Liver (tissue), 9 donors: ENCODE results near the gene TMEM165. TPM values are rescaled to one million over a fixed set of nuclear protein-coding genes. Genes with fewer than 3 reads are reported as not detected.

Experiments
- DNase-seq: peaks from one replicate; pipeline ENCODE4 v3.0.0-alpha.2; 2017; ENCODE audit warnings: low spot score
- H3K27ac ChIP-seq, 2 donors: one replicate each; pipeline ENCODE4 v1.7.0; 2013; ENCODE audit warnings: inconsistent platforms in 2 of 2, low read length in 2 of 2, control low read depth in 1 of 2, low read depth in 1 of 2, mild to moderate bottlenecking in 1 of 2
- H3K27me3 ChIP-seq, 4 donors: one replicate each; pipeline versions ENCODE4 v1.6.1 to v1.7.0; 2013; ENCODE audit warnings: low read length in 3 of 4, inconsistent platforms in 1 of 4, mild to moderate bottlenecking in 1 of 4, moderate library complexity in 1 of 4; ENCODE audit not compliant: control insufficient read depth in 4 of 4, insufficient read depth in 4 of 4
- H3K36me3 ChIP-seq, 4 donors: one replicate each; pipeline versions ENCODE4 v1.6.1 to v1.7.0; 2013; ENCODE audit warnings: low read length in 3 of 4, mild to moderate bottlenecking in 3 of 4, low read depth in 1 of 4, moderate library complexity in 1 of 4; ENCODE audit not compliant: control insufficient read depth in 4 of 4, insufficient read depth in 3 of 4
- H3K4me1 ChIP-seq, 4 donors: one replicate each; pipeline versions ENCODE4 v1.6.1 to v1.7.0; 2013; ENCODE audit warnings: low read length in 3 of 4, mild to moderate bottlenecking in 3 of 4, moderate library complexity in 1 of 4; ENCODE audit not compliant: control insufficient read depth in 4 of 4, insufficient read depth in 4 of 4
- H3K4me3 ChIP-seq, 3 donors: one replicate each; pipeline versions ENCODE4 v1.6.1 to v1.7.0; 2013; ENCODE audit warnings: low read length in 3 of 3, control low read depth in 1 of 3, low read depth in 1 of 3, mild to moderate bottlenecking in 1 of 3
- H3K9ac ChIP-seq, 2 donors: one replicate each; pipeline ENCODE4 v1.7.0; 2013; ENCODE audit warnings: low read length in 2 of 2, mild to moderate bottlenecking in 2 of 2, moderate library complexity in 2 of 2, control low read depth in 1 of 2, low read depth in 1 of 2
- H3K9me3 ChIP-seq, 4 donors: one replicate each; pipeline versions ENCODE4 v1.6.1 to v1.7.0; 2013; ENCODE audit warnings: low read length in 3 of 4; ENCODE audit not compliant: control insufficient read depth in 4 of 4
- EGR1 ChIP-seq, 2 donors: IDR thresholded peaks; 2 replicates each; pipeline ENCODE4 v1.6.1; 2016 to 2018; ENCODE audit warnings: antibody characterized with exemption in 2 of 2, low read depth in 2 of 2
- FOXA1 ChIP-seq: IDR thresholded peaks from 2 replicates; pipeline ENCODE4 v1.6.1; 2016; ENCODE audit warnings: antibody characterized with exemption
- FOXA2 ChIP-seq: IDR thresholded peaks from 2 replicates; pipeline ENCODE4 v1.6.1; 2016; ENCODE audit warnings: antibody characterized with exemption
- GABPA ChIP-seq, 2 donors: IDR thresholded peaks in 1 of 2; conservative IDR thresholded peaks in 1 of 2; 2 replicates each; pipeline ENCODE4 v1.6.1; 2016; ENCODE audit warnings: antibody characterized with exemption in 2 of 2, mild to moderate bottlenecking in 1 of 2, moderate library complexity in 1 of 2
- HNF4A ChIP-seq, 2 donors: conservative IDR thresholded peaks; 2 replicates each; pipeline ENCODE4 v1.6.1; 2016; ENCODE audit warnings: antibody characterized with exemption in 2 of 2, mild to moderate bottlenecking in 2 of 2
- HNF4G ChIP-seq: IDR thresholded peaks from 2 replicates; pipeline ENCODE4 v1.6.1; 2016; ENCODE audit warnings: antibody characterized with exemption
- JUND ChIP-seq, 2 donors: IDR thresholded peaks; 2 replicates each; pipeline ENCODE4 v1.6.1; 2016; ENCODE audit warnings: antibody characterized with exemption in 2 of 2
- NR2F2 ChIP-seq: IDR thresholded peaks from 2 replicates; pipeline ENCODE4 v1.6.1; 2016; ENCODE audit warnings: antibody characterized with exemption
- RAD21 ChIP-seq, 2 donors: IDR thresholded peaks; 2 replicates each; pipeline ENCODE4 v1.6.1; 2016; ENCODE audit warnings: antibody characterized with exemption in 2 of 2, mild to moderate bottlenecking in 2 of 2
- RXRA ChIP-seq, 2 donors: IDR thresholded peaks; 2 replicates each; pipeline ENCODE4 v1.6.1; 2017 to 2018; ENCODE audit warnings: antibody characterized with exemption in 2 of 2, mild to moderate bottlenecking in 1 of 2
- SP1 ChIP-seq: IDR thresholded peaks from 2 replicates; pipeline ENCODE4 v1.6.1; 2018; ENCODE audit warnings: antibody characterized with exemption, mild to moderate bottlenecking
- TAF1 ChIP-seq: conservative IDR thresholded peaks from 2 replicates; pipeline ENCODE4 v1.6.1; 2016; ENCODE audit warnings: antibody characterized with exemption, mild to moderate bottlenecking
- YY1 ChIP-seq: IDR thresholded peaks from 2 replicates; pipeline ENCODE4 v1.6.1; 2016; ENCODE audit warnings: antibody characterized with exemption, mild to moderate bottlenecking
- WGBS: extraction: QIAGEN DNeasy Blood & Tissue Kit; methylation state at CpG from one replicate; pipeline ENCODE4 v1.1.7; 2013; 5-methylcytosine and 5-hydroxymethylcytosine counted together
- polyA plus RNA-seq, 2 donors: library from polyadenylated mRNA; stranded (reverse) in 1 of 2; unstranded in 1 of 2; fragments of 200-250 nt in 1 of 2; fragments of >200 nt in 1 of 2; fragmentation: Nextera tagmentation in 1 of 2; extraction: Ambion mirVana in 1 of 2; gene quantifications; one replicate each; pipeline versions ENCODE4 v1.2.1 to v1.2.3, GENCODE V29; 2013 to 2015
- total RNA-seq, 2 donors: library from RNA; depleted of rRNA; stranded (reverse); fragments of >200 nt; gene quantifications; one replicate each; pipeline ENCODE4 v1.2.3, GENCODE V29; 2014
- TF ChIP-seq, protein P1 (sequence below): IDR thresholded peaks from 2 replicates; pipeline ENCODE4 v1.6.1; 2016; ENCODE audit warnings: antibody characterized with exemption
- TF ChIP-seq, protein P2 (sequence below): IDR thresholded peaks from 2 replicates; pipeline ENCODE4 v1.6.1; 2016; ENCODE audit warnings: antibody characterized with exemption, mild to moderate bottlenecking
- TF ChIP-seq, protein P3 (sequence below): IDR thresholded peaks from 2 replicates; pipeline ENCODE4 v1.6.1; 2016; ENCODE audit warnings: antibody characterized with exemption
- TF ChIP-seq, protein P4 (sequence below): fragments of 150-350 bp; IDR thresholded peaks from 2 replicates; pipeline ENCODE4 v1.5.1; 2017; ENCODE audit warnings: improper control_type of control experiment, low read depth, low read length; ENCODE audit not compliant: missing input control
- TF ChIP-seq, protein P5 (sequence below): IDR thresholded peaks from 2 replicates; pipeline ENCODE4 v1.6.1; 2016; ENCODE audit warnings: antibody characterized with exemption
- donor health status: healthy.
- donor health status: healthy.
- donor health status: healthy.
- donor health status: healthy.
- donor health status: healthy.

Gene TMEM165
- total and polyA plus RNA-seq, 4 donors = 16.4 to 42.1 (median 29.1) TPM

DNA sequence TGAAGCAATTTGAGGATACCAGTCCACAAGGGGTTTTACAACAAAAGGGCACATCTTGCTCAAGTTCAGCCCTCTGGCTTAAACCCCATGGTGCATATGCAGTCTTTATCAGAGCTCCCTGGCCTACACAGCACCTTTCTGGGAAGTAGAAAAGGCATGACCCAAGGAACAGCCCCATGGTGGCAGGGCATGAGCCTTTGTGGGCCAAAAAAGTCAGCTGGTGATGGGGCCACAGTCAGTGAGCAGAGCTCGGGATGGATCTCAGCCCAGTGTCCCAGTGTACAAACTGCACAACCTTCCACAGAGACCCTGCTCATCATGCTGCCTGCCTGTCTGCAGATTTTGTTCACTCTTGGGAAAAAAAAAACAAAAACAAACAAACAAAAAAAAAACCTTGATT, 22.3 kb upstream of the TMEM165 start:
- TF ChIP-seq HNF4G (no peak), YY1 (no peak), NR2F2 (no peak), EGR1 (IDR thresholded peaks at IDR 0.05; ENCODE audit: low read depth in 2 of 2) (no peak), FOXA2 (no peak), RAD21 (IDR thresholded peaks at IDR 0.05) (no peak), TAF1 (no peak), GABPA (IDR thresholded peaks at IDR 0.05 in 1 of 2, conservative IDR thresholded peaks at IDR 0.05 in 1 of 2) (no peak), SP1 (no peak), RXRA (IDR thresholded peaks at IDR 0.05) (no peak), FOXA1 (no peak), HNF4A (conservative IDR thresholded peaks at IDR 0.05) (no peak)
- TF ChIP-seq, protein P1, sequence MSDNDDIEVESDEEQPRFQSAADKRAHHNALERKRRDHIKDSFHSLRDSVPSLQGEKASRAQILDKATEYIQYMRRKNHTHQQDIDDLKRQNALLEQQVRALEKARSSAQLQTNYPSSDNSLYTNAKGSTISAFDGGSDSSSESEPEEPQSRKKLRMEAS = no peak
- TF ChIP-seq, protein P2, sequence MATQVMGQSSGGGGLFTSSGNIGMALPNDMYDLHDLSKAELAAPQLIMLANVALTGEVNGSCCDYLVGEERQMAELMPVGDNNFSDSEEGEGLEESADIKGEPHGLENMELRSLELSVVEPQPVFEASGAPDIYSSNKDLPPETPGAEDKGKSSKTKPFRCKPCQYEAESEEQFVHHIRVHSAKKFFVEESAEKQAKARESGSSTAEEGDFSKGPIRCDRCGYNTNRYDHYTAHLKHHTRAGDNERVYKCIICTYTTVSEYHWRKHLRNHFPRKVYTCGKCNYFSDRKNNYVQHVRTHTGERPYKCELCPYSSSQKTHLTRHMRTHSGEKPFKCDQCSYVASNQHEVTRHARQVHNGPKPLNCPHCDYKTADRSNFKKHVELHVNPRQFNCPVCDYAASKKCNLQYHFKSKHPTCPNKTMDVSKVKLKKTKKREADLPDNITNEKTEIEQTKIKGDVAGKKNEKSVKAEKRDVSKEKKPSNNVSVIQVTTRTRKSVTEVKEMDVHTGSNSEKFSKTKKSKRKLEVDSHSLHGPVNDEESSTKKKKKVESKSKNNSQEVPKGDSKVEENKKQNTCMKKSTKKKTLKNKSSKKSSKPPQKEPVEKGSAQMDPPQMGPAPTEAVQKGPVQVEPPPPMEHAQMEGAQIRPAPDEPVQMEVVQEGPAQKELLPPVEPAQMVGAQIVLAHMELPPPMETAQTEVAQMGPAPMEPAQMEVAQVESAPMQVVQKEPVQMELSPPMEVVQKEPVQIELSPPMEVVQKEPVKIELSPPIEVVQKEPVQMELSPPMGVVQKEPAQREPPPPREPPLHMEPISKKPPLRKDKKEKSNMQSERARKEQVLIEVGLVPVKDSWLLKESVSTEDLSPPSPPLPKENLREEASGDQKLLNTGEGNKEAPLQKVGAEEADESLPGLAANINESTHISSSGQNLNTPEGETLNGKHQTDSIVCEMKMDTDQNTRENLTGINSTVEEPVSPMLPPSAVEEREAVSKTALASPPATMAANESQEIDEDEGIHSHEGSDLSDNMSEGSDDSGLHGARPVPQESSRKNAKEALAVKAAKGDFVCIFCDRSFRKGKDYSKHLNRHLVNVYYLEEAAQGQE = no peak
- TF ChIP-seq, protein P3, sequence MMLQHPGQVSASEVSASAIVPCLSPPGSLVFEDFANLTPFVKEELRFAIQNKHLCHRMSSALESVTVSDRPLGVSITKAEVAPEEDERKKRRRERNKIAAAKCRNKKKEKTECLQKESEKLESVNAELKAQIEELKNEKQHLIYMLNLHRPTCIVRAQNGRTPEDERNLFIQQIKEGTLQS = no peak
- no peak overlapping the region for H3K4me3 ChIP-seq
- no peaks in the 10 kb centered on the region for H3K27me3 ChIP-seq
- no peaks in the 10 kb centered on the region for H3K9me3 ChIP-seq
- no peaks in the 10 kb centered on the region for H3K4me1 ChIP-seq
- DNase-seq = no peak
- WGBS = 96% methylated on average over 1 of the region's 1 CpG
- peaks cover 0 to 5% (median 0%) of the 10 kb centered on the region in 4 donors for H3K36me3 ChIP-seq
- H3K9ac ChIP-seq = no peak overlapping the region
- no peak overlapping the region for H3K27ac ChIP-seq

DNA sequence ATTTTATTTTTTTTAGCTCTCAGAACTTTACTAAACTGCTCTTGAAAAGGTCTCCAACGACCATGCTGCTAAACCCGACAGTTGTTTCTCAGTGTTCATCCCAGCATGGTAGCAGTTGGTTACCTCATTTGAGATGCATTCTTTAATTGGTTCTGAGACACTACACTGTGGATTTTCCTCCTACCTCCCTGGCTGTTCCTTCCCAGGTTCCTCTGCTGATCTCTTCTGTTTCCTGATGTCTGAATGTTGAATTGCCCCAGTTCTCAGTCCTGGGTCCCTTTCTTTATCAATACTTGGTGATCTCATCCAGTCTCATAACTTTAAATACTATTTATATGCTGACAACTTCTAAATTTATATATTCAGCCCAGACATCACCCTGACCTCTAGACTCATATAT, 19.1 kb upstream of the TMEM165 start:
- Histone ChIP-seq H3K27me3 (no peaks in the 10 kb centered on the region), H3K27ac (no peak overlapping the region), H3K9ac (no peak overlapping the region), H3K36me3 (peaks cover 0 to 5% (median 0%) of the 10 kb centered on the region in 4 donors), H3K9me3 (no peaks in the 10 kb centered on the region), H3K4me3 (no peak overlapping the region), H3K4me1 (no peaks in the 10 kb centered on the region)
- WGBS = 87% methylated on average over 2 of the region's 2 CpGs
- TF ChIP-seq SP1 (no peak), GABPA (IDR thresholded peaks at IDR 0.05 in 1 of 2, conservative IDR thresholded peaks at IDR 0.05 in 1 of 2) (no peak), JUND (IDR thresholded peaks at IDR 0.05) (no peak), RAD21 (IDR thresholded peaks at IDR 0.05) (no peak), HNF4A (conservative IDR thresholded peaks at IDR 0.05) (no peak), YY1 (no peak), FOXA1 (no peak), EGR1 (IDR thresholded peaks at IDR 0.05; ENCODE audit: low read depth in 2 of 2) (no peak), NR2F2 (no peak)
- TF ChIP-seq, protein P4, sequence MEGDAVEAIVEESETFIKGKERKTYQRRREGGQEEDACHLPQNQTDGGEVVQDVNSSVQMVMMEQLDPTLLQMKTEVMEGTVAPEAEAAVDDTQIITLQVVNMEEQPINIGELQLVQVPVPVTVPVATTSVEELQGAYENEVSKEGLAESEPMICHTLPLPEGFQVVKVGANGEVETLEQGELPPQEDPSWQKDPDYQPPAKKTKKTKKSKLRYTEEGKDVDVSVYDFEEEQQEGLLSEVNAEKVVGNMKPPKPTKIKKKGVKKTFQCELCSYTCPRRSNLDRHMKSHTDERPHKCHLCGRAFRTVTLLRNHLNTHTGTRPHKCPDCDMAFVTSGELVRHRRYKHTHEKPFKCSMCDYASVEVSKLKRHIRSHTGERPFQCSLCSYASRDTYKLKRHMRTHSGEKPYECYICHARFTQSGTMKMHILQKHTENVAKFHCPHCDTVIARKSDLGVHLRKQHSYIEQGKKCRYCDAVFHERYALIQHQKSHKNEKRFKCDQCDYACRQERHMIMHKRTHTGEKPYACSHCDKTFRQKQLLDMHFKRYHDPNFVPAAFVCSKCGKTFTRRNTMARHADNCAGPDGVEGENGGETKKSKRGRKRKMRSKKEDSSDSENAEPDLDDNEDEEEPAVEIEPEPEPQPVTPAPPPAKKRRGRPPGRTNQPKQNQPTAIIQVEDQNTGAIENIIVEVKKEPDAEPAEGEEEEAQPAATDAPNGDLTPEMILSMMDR = no peak
- TF ChIP-seq, protein P1 = no peak
- TF ChIP-seq, protein P5, sequence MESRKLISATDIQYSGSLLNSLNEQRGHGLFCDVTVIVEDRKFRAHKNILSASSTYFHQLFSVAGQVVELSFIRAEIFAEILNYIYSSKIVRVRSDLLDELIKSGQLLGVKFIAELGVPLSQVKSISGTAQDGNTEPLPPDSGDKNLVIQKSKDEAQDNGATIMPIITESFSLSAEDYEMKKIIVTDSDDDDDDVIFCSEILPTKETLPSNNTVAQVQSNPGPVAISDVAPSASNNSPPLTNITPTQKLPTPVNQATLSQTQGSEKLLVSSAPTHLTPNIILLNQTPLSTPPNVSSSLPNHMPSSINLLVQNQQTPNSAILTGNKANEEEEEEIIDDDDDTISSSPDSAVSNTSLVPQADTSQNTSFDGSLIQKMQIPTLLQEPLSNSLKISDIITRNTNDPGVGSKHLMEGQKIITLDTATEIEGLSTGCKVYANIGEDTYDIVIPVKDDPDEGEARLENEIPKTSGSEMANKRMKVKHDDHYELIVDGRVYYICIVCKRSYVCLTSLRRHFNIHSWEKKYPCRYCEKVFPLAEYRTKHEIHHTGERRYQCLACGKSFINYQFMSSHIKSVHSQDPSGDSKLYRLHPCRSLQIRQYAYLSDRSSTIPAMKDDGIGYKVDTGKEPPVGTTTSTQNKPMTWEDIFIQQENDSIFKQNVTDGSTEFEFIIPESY = no peak
- TF ChIP-seq, protein P2 = no peak
- TF ChIP-seq, protein P3 = no peak
- DNase-seq = no peak
